ENCODE results near the gene ARID4B.

DNA sequence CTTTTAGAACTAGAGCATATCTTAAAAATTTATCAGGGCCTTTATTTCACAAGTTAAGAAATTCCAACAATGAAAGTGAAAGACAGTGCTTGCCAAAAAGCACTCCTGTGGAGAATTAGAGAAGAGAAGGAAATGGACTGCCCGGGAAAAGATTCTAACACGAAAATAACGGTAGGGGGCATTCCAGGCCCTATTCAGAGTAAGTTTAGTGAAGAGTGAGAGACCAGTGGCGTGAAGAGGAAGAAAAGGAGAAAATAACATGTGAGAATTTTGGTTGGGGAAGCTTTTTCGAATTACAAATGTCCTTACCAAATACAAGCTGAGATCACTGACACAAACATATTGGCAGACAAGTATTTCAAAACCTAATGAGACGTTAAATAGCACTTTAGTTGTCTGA is 128.5 kb downstream of the ARID4B start:
- TF ChIP-seq, protein P1, sequence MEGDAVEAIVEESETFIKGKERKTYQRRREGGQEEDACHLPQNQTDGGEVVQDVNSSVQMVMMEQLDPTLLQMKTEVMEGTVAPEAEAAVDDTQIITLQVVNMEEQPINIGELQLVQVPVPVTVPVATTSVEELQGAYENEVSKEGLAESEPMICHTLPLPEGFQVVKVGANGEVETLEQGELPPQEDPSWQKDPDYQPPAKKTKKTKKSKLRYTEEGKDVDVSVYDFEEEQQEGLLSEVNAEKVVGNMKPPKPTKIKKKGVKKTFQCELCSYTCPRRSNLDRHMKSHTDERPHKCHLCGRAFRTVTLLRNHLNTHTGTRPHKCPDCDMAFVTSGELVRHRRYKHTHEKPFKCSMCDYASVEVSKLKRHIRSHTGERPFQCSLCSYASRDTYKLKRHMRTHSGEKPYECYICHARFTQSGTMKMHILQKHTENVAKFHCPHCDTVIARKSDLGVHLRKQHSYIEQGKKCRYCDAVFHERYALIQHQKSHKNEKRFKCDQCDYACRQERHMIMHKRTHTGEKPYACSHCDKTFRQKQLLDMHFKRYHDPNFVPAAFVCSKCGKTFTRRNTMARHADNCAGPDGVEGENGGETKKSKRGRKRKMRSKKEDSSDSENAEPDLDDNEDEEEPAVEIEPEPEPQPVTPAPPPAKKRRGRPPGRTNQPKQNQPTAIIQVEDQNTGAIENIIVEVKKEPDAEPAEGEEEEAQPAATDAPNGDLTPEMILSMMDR (IDR thresholded peaks at IDR 0.05; ENCODE audit: borderline replicate concordance, extremely low read depth, low read length, poor library complexity, severe bottlenecking) = no peak
- no peak for TF ChIP-seq EZH2 (IDR thresholded peaks at IDR 0.05; ENCODE audit: borderline replicate concordance, low read depth, low read length, severe bottlenecking)

Measured in DND-41 (cell line).